GM12892 (cell line): ENCODE data around the gene PDCD10.

Experiments
- POLR2A ChIP-seq: IDR thresholded peaks from 2 replicates; pipeline ENCODE4 v1.6.1; 2011; ENCODE audit warnings: low read depth, low read length, control low read depth
- POLR2AphosphoS5 ChIP-seq: IDR thresholded peaks from 2 replicates; pipeline ENCODE4 v1.6.1; 2011; ENCODE audit warnings: low read depth, low read length, control low read depth
- TAF1 ChIP-seq: IDR thresholded peaks from 2 replicates; pipeline ENCODE4 v1.6.1; 2011; ENCODE audit warnings: low read depth, mild to moderate bottlenecking, control low read depth, low read length, borderline replicate concordance

GRCh38 chr3:167700926-167701325 lies 33.8 kb downstream of the PDCD10 start:
- TF ChIP-seq POLR2AphosphoS5 (no peak), POLR2A (no peak), TAF1 (no peak)
